ENCODE results near the gene SLC25A21. TPM values are rescaled to one million over a fixed set of nuclear protein-coding genes. Genes with fewer than 3 reads are reported as not detected.

Gene SLC25A21
- polyA plus RNA-seq, 2 of the 4 experiments (the other 2 are of a cell fraction), result 0.68 to 1.4 TPM

GRCh38 chr14:36822685-36823084, 349.7 kb downstream of the SLC25A21 start:
- no peak overlapping the region for H3K4me3 ChIP-seq
- ATAC-seq (no peak), DNase-seq (ENCODE audit: low read depth in 1 of 2, low spot score in 1 of 2) (no peak), FAIRE-seq (no peak)
- ChIA-PET POLR2A (no interaction called here), CTCF (no interaction called here)
- H3K4me2 ChIP-seq, result no peak overlapping the region
- H3K27ac ChIP-seq, result no peak overlapping the region
- H3K9me3 ChIP-seq, result no peaks in the 10 kb centered on the region
- H3K4me1 ChIP-seq, result peaks cover 3% of the 10 kb centered on the region; the same call in 1 of the 3 replicates
- TF ChIP-seq CBX8 (IDR thresholded peaks at IDR 0.05) (no peak), FOSL2 (IDR thresholded peaks at IDR 0.05) (no peak), FOSL2 (CRISPR knock-in tag; IDR thresholded peaks at IDR 0.05) (no peak), RCOR1 (IDR thresholded peaks at IDR 0.05; ENCODE audit: low read depth, low read length) (no peak), EHMT2 (IDR thresholded peaks at IDR 0.05; ENCODE audit: low read depth) (no peak), TFCP2L1 (CRISPR knock-in tag; IDR thresholded peaks at IDR 0.05) (no peak), HDAC2 (IDR thresholded peaks at IDR 0.05) (no peak), SREBF2 (IDR thresholded peaks at IDR 0.05) (no peak), HEYL (CRISPR knock-in tag; IDR thresholded peaks at IDR 0.05) (no peak), MAFK (IDR thresholded peaks at IDR 0.05; ENCODE audit: partially characterized antibody) (no peak), RNF2 (IDR thresholded peaks at IDR 0.05; ENCODE audit: borderline replicate concordance, low read depth) (no peak), RAD21 (conservative IDR thresholded peaks at IDR 0.05 in 1 of 2, IDR thresholded peaks at IDR 0.05 in 1 of 2) (no peak), NR3C1 (IDR thresholded peaks at IDR 0.05) (no peak)

DNA sequence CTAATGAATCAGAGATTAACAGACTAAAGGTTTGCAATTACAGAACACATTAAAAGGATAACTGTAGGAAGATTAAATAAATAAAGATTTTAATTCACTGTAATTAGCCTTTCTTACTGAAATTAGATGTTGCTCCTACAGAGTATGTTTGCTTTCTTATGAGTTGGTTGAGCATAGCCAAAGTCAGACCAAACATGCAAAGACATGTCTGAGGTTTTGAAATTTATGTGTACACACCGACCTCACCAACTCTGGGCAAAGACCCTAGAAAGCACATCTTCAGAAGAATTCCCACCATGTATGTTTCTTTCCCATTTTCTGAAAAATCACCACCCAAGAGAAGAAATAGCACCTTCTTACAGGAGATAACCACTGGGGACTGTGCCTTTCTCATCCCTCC, 351.5 kb downstream of the SLC25A21 start:
- Histone ChIP-seq H3K27ac (no peak overlapping the region), H3K4me2 (no peak overlapping the region), H3K4me3 (no peak overlapping the region), H3K4me1 (peaks cover 3% of the 10 kb centered on the region; the same call in 1 of the 3 replicates), H3K9me3 (no peaks in the 10 kb centered on the region)
- FAIRE-seq (no peak), ATAC-seq (no peak), DNase-seq (ENCODE audit: low read depth in 1 of 2, low spot score in 1 of 2) (no peak)
- ChIA-PET POLR2A (no interaction called here), CTCF (no interaction called here)
- no peak for TF ChIP-seq ATOH8 (CRISPR knock-in tag; IDR thresholded peaks at IDR 0.05; ENCODE audit: low read depth)
- TF ChIP-seq REST (IDR thresholded peaks at IDR 0.05), result no peak
- TF ChIP-seq JUNB (IDR thresholded peaks at IDR 0.05), result no peak
- no peak for TF ChIP-seq HOXB5 (CRISPR knock-in tag; IDR thresholded peaks at IDR 0.05)
- TF ChIP-seq, protein P1, sequence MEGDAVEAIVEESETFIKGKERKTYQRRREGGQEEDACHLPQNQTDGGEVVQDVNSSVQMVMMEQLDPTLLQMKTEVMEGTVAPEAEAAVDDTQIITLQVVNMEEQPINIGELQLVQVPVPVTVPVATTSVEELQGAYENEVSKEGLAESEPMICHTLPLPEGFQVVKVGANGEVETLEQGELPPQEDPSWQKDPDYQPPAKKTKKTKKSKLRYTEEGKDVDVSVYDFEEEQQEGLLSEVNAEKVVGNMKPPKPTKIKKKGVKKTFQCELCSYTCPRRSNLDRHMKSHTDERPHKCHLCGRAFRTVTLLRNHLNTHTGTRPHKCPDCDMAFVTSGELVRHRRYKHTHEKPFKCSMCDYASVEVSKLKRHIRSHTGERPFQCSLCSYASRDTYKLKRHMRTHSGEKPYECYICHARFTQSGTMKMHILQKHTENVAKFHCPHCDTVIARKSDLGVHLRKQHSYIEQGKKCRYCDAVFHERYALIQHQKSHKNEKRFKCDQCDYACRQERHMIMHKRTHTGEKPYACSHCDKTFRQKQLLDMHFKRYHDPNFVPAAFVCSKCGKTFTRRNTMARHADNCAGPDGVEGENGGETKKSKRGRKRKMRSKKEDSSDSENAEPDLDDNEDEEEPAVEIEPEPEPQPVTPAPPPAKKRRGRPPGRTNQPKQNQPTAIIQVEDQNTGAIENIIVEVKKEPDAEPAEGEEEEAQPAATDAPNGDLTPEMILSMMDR (IDR thresholded peaks at IDR 0.05), result no peak
- no peak for TF ChIP-seq GATA3 (IDR thresholded peaks at IDR 0.05; ENCODE audit: borderline replicate concordance)
- TF ChIP-seq SMC3 (IDR thresholded peaks at IDR 0.05), result no peak
- TF ChIP-seq ZFP36 (IDR thresholded peaks at IDR 0.05; ENCODE audit: borderline replicate concordance, partially characterized antibody), result no peak
- TF ChIP-seq TFCP2L1 (CRISPR knock-in tag; IDR thresholded peaks at IDR 0.05), result no peak
- TF ChIP-seq PHF8 (IDR thresholded peaks at IDR 0.05; ENCODE audit: borderline replicate concordance, low read depth), result no peak
- TF ChIP-seq MAFK (IDR thresholded peaks at IDR 0.05; ENCODE audit: partially characterized antibody), result no peak
- TF ChIP-seq RFX5 (IDR thresholded peaks at IDR 0.05), result no peak
- no peak for TF ChIP-seq RAD21 (conservative IDR thresholded peaks at IDR 0.05 in 1 of 2, IDR thresholded peaks at IDR 0.05 in 1 of 2)
- WGBS (ENCODE audit: missing lambda C conversion rate), result 89% methylated on average over 1 of the region's 1 CpG
